GM12892 (cell line): ENCODE results near the gene FADD.

Experiments
- POLR2AphosphoS5 ChIP-seq: IDR thresholded peaks from 2 replicates; pipeline ENCODE4 v1.6.1; 2011; ENCODE audit warnings: low read depth, low read length, control low read depth
- TAF1 ChIP-seq: IDR thresholded peaks from 2 replicates; pipeline ENCODE4 v1.6.1; 2011; ENCODE audit warnings: low read depth, mild to moderate bottlenecking, control low read depth, low read length, borderline replicate concordance

DNA sequence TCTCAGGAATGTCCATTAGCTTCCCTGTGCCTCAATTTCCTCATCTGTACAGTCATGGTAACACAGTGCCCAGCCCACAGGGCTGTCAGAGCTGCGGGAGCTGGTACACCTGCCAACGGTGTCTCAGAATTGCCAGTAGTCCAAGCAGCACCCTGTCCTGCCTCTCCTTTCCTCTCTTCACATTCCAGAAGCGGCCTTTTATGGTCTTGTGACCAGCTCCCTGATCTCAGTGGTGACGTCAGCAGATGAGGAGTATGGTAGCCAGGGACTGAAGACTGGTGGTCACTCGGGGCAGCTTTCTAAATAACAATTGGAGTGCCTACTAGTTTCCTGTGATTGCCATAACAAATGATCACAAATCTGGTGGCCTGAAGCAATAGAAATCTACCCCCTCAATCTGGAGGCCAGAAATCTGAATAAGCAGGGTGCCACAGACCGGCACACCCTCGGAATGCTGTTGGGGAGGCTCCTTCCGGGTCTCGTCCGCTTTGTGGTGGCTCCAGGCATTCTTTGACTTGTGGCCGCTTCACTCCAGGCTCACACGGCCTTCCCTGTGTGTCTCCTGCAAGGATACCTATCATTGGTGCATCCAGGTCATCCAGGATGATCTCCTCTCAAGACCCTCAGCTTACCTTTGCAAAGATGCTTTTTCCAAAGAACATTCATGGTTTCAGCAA, 2.1 kb downstream of the FADD start:
- TF ChIP-seq TAF1 (no peak), POLR2AphosphoS5 (peak; percentile 12; the same call in 1 of the 2 replicates)
